ENCODE measurements around the gene TATDN3.
"Not testable (repeated sequence)": the region's sequence is repeated elsewhere in the genome, so short reads cannot be mapped to it uniquely, and the experiment has no call there.

TATDN3 gene

GRCh38 chr1:212820969-212821368 is 29.3 kb downstream of the TATDN3 start:
- no peak overlapping the region for H3K27ac ChIP-seq
- TF ChIP-seq, protein P1, sequence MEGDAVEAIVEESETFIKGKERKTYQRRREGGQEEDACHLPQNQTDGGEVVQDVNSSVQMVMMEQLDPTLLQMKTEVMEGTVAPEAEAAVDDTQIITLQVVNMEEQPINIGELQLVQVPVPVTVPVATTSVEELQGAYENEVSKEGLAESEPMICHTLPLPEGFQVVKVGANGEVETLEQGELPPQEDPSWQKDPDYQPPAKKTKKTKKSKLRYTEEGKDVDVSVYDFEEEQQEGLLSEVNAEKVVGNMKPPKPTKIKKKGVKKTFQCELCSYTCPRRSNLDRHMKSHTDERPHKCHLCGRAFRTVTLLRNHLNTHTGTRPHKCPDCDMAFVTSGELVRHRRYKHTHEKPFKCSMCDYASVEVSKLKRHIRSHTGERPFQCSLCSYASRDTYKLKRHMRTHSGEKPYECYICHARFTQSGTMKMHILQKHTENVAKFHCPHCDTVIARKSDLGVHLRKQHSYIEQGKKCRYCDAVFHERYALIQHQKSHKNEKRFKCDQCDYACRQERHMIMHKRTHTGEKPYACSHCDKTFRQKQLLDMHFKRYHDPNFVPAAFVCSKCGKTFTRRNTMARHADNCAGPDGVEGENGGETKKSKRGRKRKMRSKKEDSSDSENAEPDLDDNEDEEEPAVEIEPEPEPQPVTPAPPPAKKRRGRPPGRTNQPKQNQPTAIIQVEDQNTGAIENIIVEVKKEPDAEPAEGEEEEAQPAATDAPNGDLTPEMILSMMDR (conservative IDR thresholded peaks at IDR 0.05), result no peak

- no peak overlapping the region for H3K27ac ChIP-seq
- TF ChIP-seq, protein P1 (conservative IDR thresholded peaks at IDR 0.05), result no peak
These were observed 31.3 kb downstream of the TATDN3 start for GRCh38 chr1:212822956-212823355.

DNA sequence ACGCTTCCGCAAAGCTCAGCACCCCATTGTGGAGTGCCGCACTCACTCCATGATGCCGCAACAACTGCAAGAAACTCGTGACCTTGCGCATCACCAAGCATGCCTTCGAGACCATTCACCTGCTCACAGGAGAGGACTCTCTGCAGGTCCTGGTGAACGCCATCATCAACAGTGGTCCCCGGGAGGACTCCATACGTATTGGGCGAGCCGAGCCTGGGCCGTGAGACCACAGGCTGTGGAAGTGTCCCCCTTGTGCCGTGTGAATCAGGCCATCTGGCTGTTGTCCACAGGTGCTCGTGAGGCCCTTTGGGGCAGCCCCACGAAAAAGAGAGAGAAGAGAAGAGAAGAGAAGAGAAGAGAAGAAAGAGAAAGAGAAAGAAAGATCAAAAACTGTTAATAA is 32.5 kb downstream of the TATDN3 start:
- TF ChIP-seq, protein P1 (conservative IDR thresholded peaks at IDR 0.05), result no peak
- H3K27ac ChIP-seq, result no peak overlapping the region

GRCh38 chr1:212825798-212826452 is 34.2 kb downstream of the TATDN3 start:
- TF ChIP-seq, protein P1 (conservative IDR thresholded peaks at IDR 0.05), result no peak
- H3K27ac ChIP-seq, result no peak overlapping the region

- TF ChIP-seq, protein P1 (conservative IDR thresholded peaks at IDR 0.05), result no peak
- no peak overlapping the region for H3K27ac ChIP-seq
These were observed 35.6 kb downstream of the TATDN3 start for GRCh38 chr1:212827171-212827776.

GRCh38 chr1:212827831-212828278 is 36.2 kb downstream of the TATDN3 start:
- TF ChIP-seq, protein P1 (conservative IDR thresholded peaks at IDR 0.05), result no peak

GRCh38 chr1:212828395-212828794 is 36.7 kb downstream of the TATDN3 start:
- no peak overlapping the region for H3K27ac ChIP-seq
- TF ChIP-seq, protein P1 (conservative IDR thresholded peaks at IDR 0.05), result no peak

More at GRCh38 chr1:212827831-212828278, 36.2 kb downstream of the TATDN3 start:
- no peak overlapping the region for H3K27ac ChIP-seq

DNA sequence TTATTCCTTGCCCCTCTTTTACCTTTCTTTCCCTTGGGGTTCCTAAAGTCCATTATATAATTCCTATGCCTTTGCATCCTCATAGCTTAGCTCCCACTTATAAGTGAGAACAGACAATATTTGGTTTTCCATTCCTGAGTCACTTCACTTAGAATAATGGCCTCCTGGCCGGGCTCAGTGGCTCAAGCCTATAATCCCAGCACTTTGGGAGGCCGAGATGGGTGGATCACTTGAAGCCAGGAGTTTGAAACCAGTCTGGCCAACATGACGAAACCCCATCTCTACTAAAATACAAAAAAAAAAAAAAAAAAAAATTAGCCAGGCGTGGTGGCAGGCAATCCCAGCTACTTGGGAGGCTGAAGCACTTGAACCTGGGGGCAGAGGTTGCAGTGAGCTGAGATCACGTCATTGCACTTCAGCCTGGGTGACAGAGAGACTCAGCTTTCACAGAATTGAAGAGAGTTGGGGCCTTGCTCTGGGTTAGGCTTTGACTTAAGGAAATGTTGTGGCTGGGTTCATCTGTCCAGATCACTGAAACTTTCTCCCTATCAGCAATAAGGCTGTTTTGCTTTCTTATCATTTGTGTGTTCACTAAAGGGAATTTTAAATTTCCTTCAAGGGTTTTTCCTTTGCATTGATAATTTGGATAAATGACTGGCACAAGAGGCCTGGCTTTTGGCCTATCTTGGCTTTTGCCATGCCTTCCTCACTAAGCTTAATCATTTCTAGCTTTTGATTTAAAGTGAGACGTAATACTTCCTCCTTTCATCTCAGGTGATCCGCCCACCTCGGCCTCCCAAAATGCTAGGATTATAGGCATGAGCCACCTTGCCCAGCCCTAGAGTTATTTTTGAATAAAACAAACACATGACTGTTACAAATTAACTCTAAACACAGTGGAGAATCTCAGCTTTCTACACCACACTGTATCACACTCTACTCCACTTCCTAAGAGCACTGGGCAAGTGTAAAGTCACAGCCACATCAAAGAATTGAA is 41.8 kb downstream of the TATDN3 start:
- H3K27ac ChIP-seq, result not testable (repeated sequence)
